GM23338 (cell line): Measurements from ENCODE around the gene PUDP. TPM values are rescaled to one million over a fixed set of nuclear protein-coding genes. Genes with fewer than 3 reads are reported as not detected.

Experiments used
- ATAC-seq: fragments of 200-7000 bp; cut with Tn5 transposase; 3 replicates; pipeline ENCODE4 v1.9.1; 2020
- DNase-seq: peaks from one replicate; pipeline ENCODE4 v3.0.0-alpha.2; 2015; ENCODE audit warnings: low spot score
- H2AFZ ChIP-seq: fragments of 200-600 bp; sonication (generic); 2 replicates; pipeline ENCODE4 v1.8.0; 2016; ENCODE audit warnings: antibody characterized with exemption, mild to moderate bottlenecking, moderate library complexity
- H3F3A ChIP-seq: fragments of 200-600 bp; sonication (generic); replicated peaks from 2 replicates; pipeline ENCODE4 v1.8.0; 2017; ENCODE audit warnings: antibody characterized with exemption, mixed run types, low read depth
- H3K27ac ChIP-seq: fragments of 200-600 bp; sonication (generic); 2 replicates; pipeline ENCODE4 v1.6.1; 2016; ENCODE audit warnings: low read depth
- H3K27me3 ChIP-seq: fragments of 200-600 bp; sonication (generic); 2 replicates; pipeline ENCODE4 v1.8.0; 2016; ENCODE audit warnings: mild to moderate bottlenecking, mixed run types, moderate library complexity; ENCODE audit not compliant: insufficient read depth
- H3K36me3 ChIP-seq: fragments of 200-600 bp; sonication (generic); 2 replicates; pipeline ENCODE4 v1.8.0; 2016; ENCODE audit warnings: mild to moderate bottlenecking; ENCODE audit not compliant: insufficient read depth
- H3K4me1 ChIP-seq: fragments of 200-600 bp; sonication (generic); 2 replicates; pipeline ENCODE4 v1.8.0; 2016; ENCODE audit warnings: mild to moderate bottlenecking, moderate library complexity; ENCODE audit not compliant: insufficient read depth
- H3K4me2 ChIP-seq: fragments of 200-600 bp; sonication (generic); 2 replicates; pipeline ENCODE4 v1.7.1; 2017; ENCODE audit warnings: mixed run types
- H3K4me3 ChIP-seq: fragments of 200-600 bp; sonication (generic); 2 replicates; pipeline ENCODE4 v1.6.1; 2016; ENCODE audit warnings: mixed run types
- H3K79me2 ChIP-seq: fragments of 200-600 bp; sonication (generic); replicated peaks from 2 replicates; pipeline ENCODE4 v1.8.0; 2017; ENCODE audit warnings: mild to moderate bottlenecking; ENCODE audit not compliant: insufficient read depth
- H3K9me2 ChIP-seq: fragments of 200-600 bp; sonication (generic); 2 replicates; pipeline ENCODE4 v1.8.0; 2017; ENCODE audit not compliant: insufficient read depth
- H4K20me1 ChIP-seq: fragments of 200-600 bp; sonication (generic); replicated peaks from 2 replicates; pipeline ENCODE4 v1.8.0; 2017; ENCODE audit warnings: mild to moderate bottlenecking; ENCODE audit not compliant: insufficient read depth
- H3K27ac Mint-ChIP-seq: 2 replicates; pipeline ENCODE4 v1.8.0; 2020; ENCODE audit warnings: inconsistent platforms, mild to moderate bottlenecking, moderate library complexity, mixed read lengths
- H3K27me3 Mint-ChIP-seq: 3 replicates; pipeline ENCODE4 v1.8.0; 2022; ENCODE audit warnings: low read depth, mild to moderate bottlenecking, moderate library complexity, mixed read lengths, inconsistent platforms; ENCODE audit not compliant: insufficient read depth, poor library complexity
- H3K36me3 Mint-ChIP-seq: 3 replicates; pipeline ENCODE4 v1.8.0; 2021; ENCODE audit warnings: low read depth, mild to moderate bottlenecking, inconsistent platforms, moderate library complexity, mixed read lengths
- H3K4me1 Mint-ChIP-seq: 3 replicates; pipeline ENCODE4 v1.8.0; 2020; ENCODE audit warnings: mild to moderate bottlenecking, inconsistent platforms, mixed read lengths
- H3K4me3 Mint-ChIP-seq: 3 replicates; pipeline ENCODE4 v1.8.0; 2021; ENCODE audit warnings: moderate library complexity, mild to moderate bottlenecking, inconsistent platforms, mixed read lengths
- H3K9me3 Mint-ChIP-seq: 3 replicates; pipeline ENCODE4 v1.8.0; 2020; ENCODE audit warnings: moderate library complexity, mild to moderate bottlenecking, inconsistent platforms, mixed read lengths
- CREB1 ChIP-seq: fragments of 250-450 bp; sonication (Bioruptor Pico); IDR thresholded peaks from 2 replicates; pipeline ENCODE4 v1.5.0; 2020; ENCODE audit warnings: low read depth, mild to moderate bottlenecking, moderate library complexity
- CTCF ChIP-seq, 2 experiments: fragments of 200-600 bp in 1 of 2; sonication (generic) in 1 of 2; conservative IDR thresholded peaks; 2 replicates each; pipeline versions ENCODE4 v1.5.1 to v1.6.1; 2016 to 2017; ENCODE audit warnings: antibody characterized with exemption in 2 of 2, low read depth in 2 of 2, mild to moderate bottlenecking in 2 of 2, moderate library complexity in 1 of 2
- EZH2 ChIP-seq: fragments of 200-600 bp; sonication (generic); IDR thresholded peaks from one replicate; pipeline ENCODE4 v1.8.0; 2017; ENCODE audit warnings: antibody characterized with exemption, mild to moderate bottlenecking, low read depth; ENCODE audit not compliant: unreplicated experiment
- EZH2phosphoT487 ChIP-seq: fragments of 200-600 bp; sonication (generic); IDR thresholded peaks from one replicate; pipeline ENCODE4 v1.8.1; 2018; ENCODE audit warnings: antibody characterized with exemption; ENCODE audit not compliant: unreplicated experiment
- JUNB ChIP-seq: IDR thresholded peaks from one replicate; pipeline ENCODE4 v1.6.1; 2016; ENCODE audit warnings: antibody characterized with exemption; ENCODE audit not compliant: unreplicated experiment
- POLR2AphosphoS5 ChIP-seq: IDR thresholded peaks from 2 replicates; pipeline ENCODE4 v1.6.1; 2016; ENCODE audit warnings: antibody characterized with exemption, low read depth
- ZNF114 ChIP-seq: fragments of 250-450 bp; sonication (Bioruptor Pico); IDR thresholded peaks from 2 replicates; pipeline ENCODE4 v1.5.0; 2020; ENCODE audit warnings: mild to moderate bottlenecking, moderate library complexity
- ZNF331 ChIP-seq: fragments of 250-450 bp; sonication (Bioruptor Pico); IDR thresholded peaks from 2 replicates; pipeline ENCODE4 v1.5.0; 2020; ENCODE audit warnings: low read depth, mild to moderate bottlenecking, moderate library complexity
- polyA plus RNA-seq: library from polyadenylated mRNA; unstranded; fragments of >200 nt; fragmentation: Nextera tagmentation; extraction: Ambion mirVana; gene quantifications from 2 replicates; pipeline ENCODE4 v1.2.1, GENCODE V29; 2016
- total RNA-seq: library from RNA; depleted of rRNA; stranded (reverse); fragments of >200 nt; shearing (Covaris generic); gene quantifications from 2 replicates; pipeline ENCODE4 v1.2.3, GENCODE V29; 2014
- TF ChIP-seq, protein P1 (sequence below): IDR thresholded peaks from 2 replicates; pipeline ENCODE4 v1.6.1; 2016; ENCODE audit warnings: antibody characterized with exemption
- TF ChIP-seq, protein P2 (sequence below): fragments of 250-450 bp; sonication (Bioruptor Pico); IDR thresholded peaks from 2 replicates; pipeline ENCODE4 v1.5.0; 2020; ENCODE audit warnings: mild to moderate bottlenecking, moderate library complexity
- TF ChIP-seq, protein P3 (sequence below): IDR thresholded peaks from one replicate; pipeline ENCODE4 v1.6.1; 2018; ENCODE audit warnings: antibody characterized with exemption; ENCODE audit not compliant: unreplicated experiment

The PUDP gene
- total and polyA plus RNA-seq, 2 experiments from 2014 or later, result 17.2 to 22.4 TPM

DNA sequence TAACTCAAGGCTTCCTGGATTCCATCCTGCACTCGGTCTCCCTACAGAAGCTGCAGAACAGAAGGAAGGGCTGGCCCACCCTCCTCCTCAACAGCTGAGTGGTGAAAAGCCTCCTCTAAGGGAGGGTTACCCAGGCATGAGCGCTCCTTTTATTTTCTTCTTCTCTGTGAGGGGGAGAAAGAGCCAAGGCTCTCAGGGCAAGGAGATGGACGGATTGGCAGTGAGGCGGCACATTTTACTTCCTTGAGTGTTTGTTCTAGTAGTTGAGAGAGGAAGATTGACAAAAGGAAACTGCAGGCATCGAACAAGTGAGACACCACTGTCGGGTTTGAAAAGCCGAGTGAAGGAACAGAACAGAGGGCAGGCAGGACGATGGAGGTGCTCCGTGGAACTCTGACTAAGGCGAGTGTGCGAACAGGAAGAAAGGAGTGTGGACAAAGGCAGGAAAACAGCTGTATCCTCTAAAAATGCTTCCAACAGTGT lies 38.9 kb downstream of the PUDP start:
- peaks cover 3% of the 10 kb centered on the region for H3K27me3 Mint-ChIP-seq
- no peaks in the 10 kb centered on the region for H4K20me1 ChIP-seq
- no peak overlapping the region for H3K4me2 ChIP-seq
- H3K4me1 Mint-ChIP-seq, result peaks cover 21% of the 10 kb centered on the region
- peaks cover 11% of the 10 kb centered on the region; the same call in 1 of the 2 replicates for H3K4me1 ChIP-seq
- H3K9me3 Mint-ChIP-seq, result no peaks in the 10 kb centered on the region; the same call in 2 of the 3 replicates
- no peaks in the 10 kb centered on the region for H3K27me3 ChIP-seq
- no peak overlapping the region for H3K27ac ChIP-seq
- H3K36me3 ChIP-seq, result no peaks in the 10 kb centered on the region
- H3K4me3 ChIP-seq, result no peak overlapping the region
- peaks cover 8% of the 10 kb centered on the region; the same call in 1 of the 3 replicates for H3K36me3 Mint-ChIP-seq
- no peak overlapping the region for H3K4me3 Mint-ChIP-seq
- 0 out of 2 replicates have a peak overlapping the region, but pooled peaks have one; percentile 4 for H3K27ac Mint-ChIP-seq
- H2AFZ ChIP-seq, result no peak overlapping the region
- no peaks in the 10 kb centered on the region for H3F3A ChIP-seq
- H3K9me2 ChIP-seq, result no peaks in the 10 kb centered on the region
- no peaks in the 10 kb centered on the region for H3K79me2 ChIP-seq
- ATAC-seq (no peak), DNase-seq (no peak)
- TF ChIP-seq ZNF331 (CRISPR knock-in tag) (no peak), CREB1 (CRISPR knock-in tag) (no peak), ZNF114 (CRISPR knock-in tag) (no peak), CTCF (conservative IDR thresholded peaks at IDR 0.05; ENCODE audit: low read depth in 2 of 2) (no peak), POLR2AphosphoS5 (no peak), EZH2phosphoT487 (no peak), JUNB (no peak), EZH2 (no peak)
- TF ChIP-seq, protein P1, sequence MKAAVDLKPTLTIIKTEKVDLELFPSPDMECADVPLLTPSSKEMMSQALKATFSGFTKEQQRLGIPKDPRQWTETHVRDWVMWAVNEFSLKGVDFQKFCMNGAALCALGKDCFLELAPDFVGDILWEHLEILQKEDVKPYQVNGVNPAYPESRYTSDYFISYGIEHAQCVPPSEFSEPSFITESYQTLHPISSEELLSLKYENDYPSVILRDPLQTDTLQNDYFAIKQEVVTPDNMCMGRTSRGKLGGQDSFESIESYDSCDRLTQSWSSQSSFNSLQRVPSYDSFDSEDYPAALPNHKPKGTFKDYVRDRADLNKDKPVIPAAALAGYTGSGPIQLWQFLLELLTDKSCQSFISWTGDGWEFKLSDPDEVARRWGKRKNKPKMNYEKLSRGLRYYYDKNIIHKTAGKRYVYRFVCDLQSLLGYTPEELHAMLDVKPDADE, result no peak
- TF ChIP-seq, protein P2, sequence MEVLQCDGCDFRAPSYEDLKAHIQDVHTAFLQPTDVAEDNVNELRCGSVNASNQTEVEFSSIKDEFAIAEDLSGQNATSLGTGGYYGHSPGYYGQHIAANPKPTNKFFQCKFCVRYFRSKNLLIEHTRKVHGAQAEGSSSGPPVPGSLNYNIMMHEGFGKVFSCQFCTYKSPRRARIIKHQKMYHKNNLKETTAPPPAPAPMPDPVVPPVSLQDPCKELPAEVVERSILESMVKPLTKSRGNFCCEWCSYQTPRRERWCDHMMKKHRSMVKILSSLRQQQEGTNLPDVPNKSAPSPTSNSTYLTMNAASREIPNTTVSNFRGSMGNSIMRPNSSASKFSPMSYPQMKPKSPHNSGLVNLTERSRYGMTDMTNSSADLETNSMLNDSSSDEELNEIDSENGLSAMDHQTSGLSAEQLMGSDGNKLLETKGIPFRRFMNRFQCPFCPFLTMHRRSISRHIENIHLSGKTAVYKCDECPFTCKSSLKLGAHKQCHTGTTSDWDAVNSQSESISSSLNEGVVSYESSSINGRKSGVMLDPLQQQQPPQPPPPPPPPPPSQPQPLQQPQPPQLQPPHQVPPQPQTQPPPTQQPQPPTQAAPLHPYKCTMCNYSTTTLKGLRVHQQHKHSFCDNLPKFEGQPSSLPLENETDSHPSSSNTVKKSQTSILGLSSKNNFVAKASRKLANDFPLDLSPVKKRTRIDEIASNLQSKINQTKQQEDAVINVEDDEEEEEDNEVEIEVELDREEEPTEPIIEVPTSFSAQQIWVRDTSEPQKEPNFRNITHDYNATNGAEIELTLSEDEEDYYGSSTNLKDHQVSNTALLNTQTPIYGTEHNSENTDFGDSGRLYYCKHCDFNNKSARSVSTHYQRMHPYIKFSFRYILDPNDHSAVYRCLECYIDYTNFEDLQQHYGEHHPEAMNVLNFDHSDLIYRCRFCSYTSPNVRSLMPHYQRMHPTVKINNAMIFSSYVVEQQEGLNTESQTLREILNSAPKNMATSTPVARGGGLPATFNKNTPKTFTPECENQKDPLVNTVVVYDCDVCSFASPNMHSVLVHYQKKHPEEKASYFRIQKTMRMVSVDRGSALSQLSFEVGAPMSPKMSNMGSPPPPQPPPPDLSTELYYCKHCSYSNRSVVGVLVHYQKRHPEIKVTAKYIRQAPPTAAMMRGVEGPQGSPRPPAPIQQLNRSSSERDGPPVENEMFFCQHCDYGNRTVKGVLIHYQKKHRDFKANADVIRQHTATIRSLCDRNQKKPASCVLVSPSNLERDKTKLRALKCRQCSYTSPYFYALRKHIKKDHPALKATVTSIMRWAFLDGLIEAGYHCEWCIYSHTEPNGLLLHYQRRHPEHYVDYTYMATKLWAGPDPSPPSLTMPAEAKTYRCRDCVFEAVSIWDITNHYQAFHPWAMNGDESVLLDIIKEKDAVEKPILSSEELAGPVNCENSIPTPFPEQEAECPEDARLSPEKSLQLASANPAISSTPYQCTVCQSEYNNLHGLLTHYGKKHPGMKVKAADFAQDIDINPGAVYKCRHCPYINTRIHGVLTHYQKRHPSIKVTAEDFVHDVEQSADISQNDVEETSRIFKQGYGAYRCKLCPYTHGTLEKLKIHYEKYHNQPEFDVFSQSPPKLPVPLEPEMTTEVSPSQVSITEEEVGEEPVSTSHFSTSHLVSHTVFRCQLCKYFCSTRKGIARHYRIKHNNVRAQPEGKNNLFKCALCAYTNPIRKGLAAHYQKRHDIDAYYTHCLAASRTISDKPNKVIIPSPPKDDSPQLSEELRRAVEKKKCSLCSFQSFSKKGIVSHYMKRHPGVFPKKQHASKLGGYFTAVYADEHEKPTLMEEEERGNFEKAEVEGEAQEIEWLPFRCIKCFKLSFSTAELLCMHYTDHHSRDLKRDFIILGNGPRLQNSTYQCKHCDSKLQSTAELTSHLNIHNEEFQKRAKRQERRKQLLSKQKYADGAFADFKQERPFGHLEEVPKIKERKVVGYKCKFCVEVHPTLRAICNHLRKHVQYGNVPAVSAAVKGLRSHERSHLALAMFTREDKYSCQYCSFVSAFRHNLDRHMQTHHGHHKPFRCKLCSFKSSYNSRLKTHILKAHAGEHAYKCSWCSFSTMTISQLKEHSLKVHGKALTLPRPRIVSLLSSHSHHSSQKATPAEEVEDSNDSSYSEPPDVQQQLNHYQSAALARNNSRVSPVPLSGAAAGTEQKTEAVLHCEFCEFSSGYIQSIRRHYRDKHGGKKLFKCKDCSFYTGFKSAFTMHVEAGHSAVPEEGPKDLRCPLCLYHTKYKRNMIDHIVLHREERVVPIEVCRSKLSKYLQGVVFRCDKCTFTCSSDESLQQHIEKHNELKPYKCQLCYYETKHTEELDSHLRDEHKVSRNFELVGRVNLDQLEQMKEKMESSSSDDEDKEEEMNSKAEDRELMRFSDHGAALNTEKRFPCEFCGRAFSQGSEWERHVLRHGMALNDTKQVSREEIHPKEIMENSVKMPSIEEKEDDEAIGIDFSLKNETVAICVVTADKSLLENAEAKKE (CRISPR knock-in tag), result no peak
- TF ChIP-seq, protein P3, sequence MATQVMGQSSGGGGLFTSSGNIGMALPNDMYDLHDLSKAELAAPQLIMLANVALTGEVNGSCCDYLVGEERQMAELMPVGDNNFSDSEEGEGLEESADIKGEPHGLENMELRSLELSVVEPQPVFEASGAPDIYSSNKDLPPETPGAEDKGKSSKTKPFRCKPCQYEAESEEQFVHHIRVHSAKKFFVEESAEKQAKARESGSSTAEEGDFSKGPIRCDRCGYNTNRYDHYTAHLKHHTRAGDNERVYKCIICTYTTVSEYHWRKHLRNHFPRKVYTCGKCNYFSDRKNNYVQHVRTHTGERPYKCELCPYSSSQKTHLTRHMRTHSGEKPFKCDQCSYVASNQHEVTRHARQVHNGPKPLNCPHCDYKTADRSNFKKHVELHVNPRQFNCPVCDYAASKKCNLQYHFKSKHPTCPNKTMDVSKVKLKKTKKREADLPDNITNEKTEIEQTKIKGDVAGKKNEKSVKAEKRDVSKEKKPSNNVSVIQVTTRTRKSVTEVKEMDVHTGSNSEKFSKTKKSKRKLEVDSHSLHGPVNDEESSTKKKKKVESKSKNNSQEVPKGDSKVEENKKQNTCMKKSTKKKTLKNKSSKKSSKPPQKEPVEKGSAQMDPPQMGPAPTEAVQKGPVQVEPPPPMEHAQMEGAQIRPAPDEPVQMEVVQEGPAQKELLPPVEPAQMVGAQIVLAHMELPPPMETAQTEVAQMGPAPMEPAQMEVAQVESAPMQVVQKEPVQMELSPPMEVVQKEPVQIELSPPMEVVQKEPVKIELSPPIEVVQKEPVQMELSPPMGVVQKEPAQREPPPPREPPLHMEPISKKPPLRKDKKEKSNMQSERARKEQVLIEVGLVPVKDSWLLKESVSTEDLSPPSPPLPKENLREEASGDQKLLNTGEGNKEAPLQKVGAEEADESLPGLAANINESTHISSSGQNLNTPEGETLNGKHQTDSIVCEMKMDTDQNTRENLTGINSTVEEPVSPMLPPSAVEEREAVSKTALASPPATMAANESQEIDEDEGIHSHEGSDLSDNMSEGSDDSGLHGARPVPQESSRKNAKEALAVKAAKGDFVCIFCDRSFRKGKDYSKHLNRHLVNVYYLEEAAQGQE, result no peak
